ENCODE data around the gene CABP1.

Gene CABP1

DNA sequence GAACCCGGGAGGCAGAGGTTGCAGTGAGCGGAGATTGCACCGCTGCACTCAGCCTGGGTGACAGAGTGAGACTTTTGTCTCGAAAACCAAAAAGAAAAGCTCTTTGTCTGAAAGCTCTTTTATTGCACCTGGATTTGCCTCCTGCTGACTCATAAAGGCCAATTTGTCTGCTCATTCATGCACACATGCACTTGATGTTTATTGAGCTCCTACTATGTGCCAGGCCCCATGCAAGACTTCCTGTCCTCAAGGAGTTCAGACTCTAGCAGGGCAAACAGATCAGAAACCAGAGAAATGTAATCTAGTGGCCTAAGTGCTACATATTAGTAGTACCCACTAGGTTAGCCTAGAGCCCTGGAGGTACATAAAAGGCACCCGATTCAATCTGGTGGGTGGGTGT lies 30.2 kb downstream of the CABP1 start:
- H3K4me1 ChIP-seq, result peaks cover 40 to 97% (median 88%) of the 10 kb centered on the region in 10 experiments

DNA sequence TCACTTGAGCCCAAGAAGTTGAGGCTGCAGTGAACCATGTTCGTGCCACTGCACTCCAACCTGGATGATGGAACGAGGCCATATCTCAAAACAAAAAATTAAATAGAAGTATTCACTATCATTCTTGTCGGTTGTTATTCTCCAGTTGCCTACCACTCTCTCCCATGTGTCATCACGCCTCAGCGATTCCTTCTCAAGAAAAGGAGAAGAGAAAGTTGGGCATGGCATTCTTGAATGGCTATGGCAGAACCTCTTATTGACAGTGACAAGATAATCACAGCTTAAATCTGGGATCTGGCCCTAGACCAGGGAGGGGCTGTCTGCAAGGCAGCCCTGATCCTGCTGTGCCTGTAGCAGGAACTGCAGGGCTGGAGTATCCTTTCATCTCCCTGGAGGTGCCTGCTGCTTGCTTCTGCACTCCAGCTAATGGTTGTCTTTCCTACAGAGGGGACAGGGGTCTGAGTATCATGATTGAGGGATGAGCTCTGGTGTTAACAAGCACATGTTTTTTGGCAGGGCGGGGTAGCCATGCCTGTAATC lies 33.7 kb downstream of the CABP1 start:
- no peak for TF ChIP-seq Cebpa-rat (IDR thresholded peaks at IDR 0.05)
- no peaks in the 10 kb centered on the region for H3K27me3 ChIP-seq
- H3K27ac ChIP-seq, result peak overlapping the region in 9 of 11 experiments; percentile 35 to 77 (median 71); a peak in 17 of 22 replicates

More for the DNA sequence above, 30.2 kb downstream of the CABP1 start:
- peak overlapping the region in 9 of 11 experiments; percentile 76 to 98 (median 91); a peak in 18 of 22 replicates for H3K27ac ChIP-seq
- no peaks in the 10 kb centered on the region for H4K20me1 ChIP-seq
- H3K4me2 ChIP-seq, result peak overlapping the region; percentile 66 to 95 (median 80); a peak in 19 of 22 replicates
- TF ChIP-seq Cebpa-rat (IDR thresholded peaks at IDR 0.05), result no peak
- H3K36me3 ChIP-seq, result no peaks in the 10 kb centered on the region
- H3K4me3 ChIP-seq, result no peak overlapping the region
- no peaks in the 10 kb centered on the region for H3K9me3 ChIP-seq (replicated peaks in 1 of 11)
- H3K9ac ChIP-seq, result peak overlapping the region in 8 of 11 experiments; percentile 75 to 86 (median 82); a peak in 17 of 22 replicates
- H3K27me3 ChIP-seq, result no peaks in the 10 kb centered on the region

DNA sequence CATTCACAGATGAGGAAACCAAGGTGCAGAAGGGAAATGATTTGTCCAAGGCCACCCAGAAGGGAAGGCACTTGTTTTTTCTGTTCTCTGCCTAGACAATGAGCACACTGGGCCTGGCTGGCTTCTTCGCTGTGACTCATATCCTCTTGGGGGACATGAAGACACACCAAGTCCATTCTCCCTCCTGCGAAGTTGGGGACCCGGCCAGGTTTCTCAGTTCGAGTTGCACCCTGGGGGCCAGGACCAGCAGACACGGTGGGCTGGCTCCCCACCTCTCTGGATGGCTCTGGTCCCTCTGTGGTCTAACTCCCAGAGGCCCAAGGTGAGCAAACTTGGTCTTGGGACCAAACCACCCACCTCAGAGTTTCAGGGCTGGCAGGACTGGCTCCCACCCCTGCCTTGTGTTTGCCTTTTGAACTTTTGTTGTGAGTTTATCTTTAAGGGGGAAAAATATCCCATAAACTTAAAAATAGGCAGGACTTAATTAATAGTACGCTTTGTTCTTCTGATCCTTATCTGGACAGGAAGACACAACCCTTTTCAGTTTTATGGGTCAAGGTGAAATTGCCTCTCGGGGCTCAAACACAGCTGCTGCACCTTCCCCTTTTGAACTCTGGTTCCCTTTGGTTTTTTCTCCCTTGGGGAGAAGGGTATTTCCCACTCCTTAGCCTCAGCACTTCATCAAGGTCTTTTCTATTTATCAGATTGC lies 37.5 kb downstream of the CABP1 start:
- Histone ChIP-seq H3K4me2 (peak overlapping the region; percentile 64 to 93 (median 78)), H3K9me3 (replicated peaks in 1 of 11) (no peaks in the 10 kb centered on the region), H3K27ac (peak overlapping the region in 10 of 11 experiments; percentile 39 to 84 (median 68); a peak in 19 of 22 replicates), H4K20me1 (no peaks in the 10 kb centered on the region), H3K36me3 (no peaks in the 10 kb centered on the region), H3K4me1 (peaks cover 39 to 95% (median 66%) of the 10 kb centered on the region in 10 experiments), H3K27me3 (no peaks in the 10 kb centered on the region), H3K9ac (peak overlapping the region in 9 of 11 experiments; percentile 12 to 71 (median 45); a peak in 17 of 22 replicates), H3K4me3 (peak overlapping the region in 2 of 10 experiments; percentile 3 to 28; a peak in 1 of 20 replicates)
- peak in 1 of 11 experiments; percentile 5; a peak in 1 of 22 replicates for TF ChIP-seq Cebpa-rat (IDR thresholded peaks at IDR 0.05)

More for the DNA sequence above, 33.7 kb downstream of the CABP1 start:
- H3K4me3 ChIP-seq, result no peak overlapping the region
- H3K4me1 ChIP-seq, result peaks cover 44 to 95% (median 85%) of the 10 kb centered on the region in 10 experiments
- peak overlapping the region in 8 of 11 experiments; percentile 7 to 58 (median 34); a peak in 11 of 22 replicates for H3K9ac ChIP-seq
- H3K4me2 ChIP-seq, result peak overlapping the region; percentile 62 to 95 (median 77)
- H3K36me3 ChIP-seq, result no peaks in the 10 kb centered on the region
- no peaks in the 10 kb centered on the region for H4K20me1 ChIP-seq
- H3K9me3 ChIP-seq (replicated peaks in 1 of 11), result no peaks in the 10 kb centered on the region

DNA sequence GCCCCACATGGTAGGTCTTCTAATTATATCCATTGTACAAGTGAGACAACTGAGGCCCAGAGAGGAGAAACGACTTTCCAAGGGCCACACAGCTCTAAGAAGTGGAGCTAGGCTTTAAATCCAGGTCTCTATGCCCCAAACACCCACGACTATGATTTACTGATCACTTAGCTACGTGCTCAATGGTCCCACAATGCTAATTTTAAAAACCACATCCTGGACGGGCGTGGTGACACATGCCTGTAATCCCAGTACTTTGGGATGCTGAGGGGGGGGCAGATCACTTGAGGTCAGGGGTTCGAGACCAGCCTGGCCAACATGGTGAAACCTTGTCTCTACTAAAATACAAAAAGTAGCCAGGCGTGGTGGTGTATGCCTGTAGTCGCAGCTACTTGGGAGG lies 38.1 kb downstream of the CABP1 start:
- Histone ChIP-seq H3K36me3 (no peaks in the 10 kb centered on the region), H3K9ac (peak overlapping the region in 9 of 11 experiments; percentile 12 to 71 (median 45); a peak in 15 of 22 replicates), H3K4me2 (peak overlapping the region; percentile 64 to 93 (median 78)), H3K4me1 (peaks cover 32 to 95% (median 66%) of the 10 kb centered on the region in 10 experiments), H3K9me3 (replicated peaks in 1 of 11) (no peaks in the 10 kb centered on the region), H3K27me3 (no peaks in the 10 kb centered on the region), H3K4me3 (0 out of 20 replicates have a peak overlapping the region, but pooled peaks of 2 of the 10 experiments have one; percentile 3 to 40), H4K20me1 (no peaks in the 10 kb centered on the region), H3K27ac (peak overlapping the region in 10 of 11 experiments; percentile 39 to 84 (median 68); a peak in 19 of 22 replicates)
- no peak for TF ChIP-seq Cebpa-rat (IDR thresholded peaks at IDR 0.05)

DNA sequence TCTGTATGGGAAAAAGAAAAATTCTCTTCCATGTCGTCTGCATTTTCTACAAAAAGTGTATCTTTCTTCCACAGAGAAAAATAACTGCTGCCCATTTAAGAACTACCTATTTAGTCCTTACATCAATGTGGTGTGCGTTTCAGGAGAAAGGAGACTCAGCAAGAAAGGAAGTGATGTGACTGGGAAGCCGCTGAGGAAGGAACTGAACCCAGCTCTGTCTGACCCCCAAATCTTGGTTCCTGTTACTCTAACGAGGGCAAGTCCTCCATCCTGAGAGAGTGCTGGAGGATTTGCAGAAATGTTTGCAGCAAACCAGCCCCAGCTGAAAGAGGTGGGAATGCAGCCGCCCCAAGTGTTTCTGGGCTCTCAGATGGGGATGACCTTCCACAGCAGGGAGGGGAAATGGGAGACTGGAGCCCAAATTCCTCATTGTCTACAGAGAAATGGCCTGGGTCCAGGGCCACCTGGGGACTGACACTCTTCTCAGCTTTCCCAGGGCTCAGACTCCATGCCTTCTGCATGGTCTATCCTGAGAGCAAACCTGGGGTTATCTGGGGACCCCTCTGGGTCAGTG lies 39.8 kb downstream of the CABP1 start:
- Histone ChIP-seq H3K27ac (peak overlapping the region in 6 of 11 experiments; percentile 1 to 50 (median 28); a peak in 8 of 22 replicates), H3K27me3 (no peaks in the 10 kb centered on the region), H3K4me1 (peaks cover 32 to 95% (median 66%) of the 10 kb centered on the region in 10 experiments), H3K9ac (no peak overlapping the region; a peak in 1 of 22 replicates), H3K4me3 (no peak overlapping the region), H3K36me3 (no peaks in the 10 kb centered on the region), H4K20me1 (no peaks in the 10 kb centered on the region), H3K9me3 (replicated peaks in 1 of 11) (no peaks in the 10 kb centered on the region), H3K4me2 (peak overlapping the region in 8 of 11 experiments; percentile 2 to 93 (median 76); a peak in 12 of 22 replicates)
- TF ChIP-seq Cebpa-rat (IDR thresholded peaks at IDR 0.05), result no peak

DNA sequence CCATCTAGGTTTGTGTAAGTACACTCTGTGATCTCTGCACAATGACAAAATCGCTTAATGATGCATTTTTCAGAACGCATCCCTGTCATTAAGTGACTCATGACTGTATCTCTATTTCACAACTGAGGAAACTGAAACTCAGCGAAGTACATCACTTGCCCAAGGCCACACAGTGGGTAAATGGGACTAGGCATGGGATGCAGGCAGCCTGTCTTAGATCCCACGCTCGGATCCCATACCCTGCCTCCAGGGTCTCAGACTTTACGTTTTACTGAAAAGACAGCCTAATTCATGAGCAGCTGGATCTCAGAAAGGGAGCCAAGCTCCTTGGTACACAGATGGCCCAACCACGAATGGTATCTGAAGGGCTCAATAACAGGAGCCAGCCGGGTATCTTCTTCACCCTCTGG lies 44.1 kb downstream of the CABP1 start:
- Histone ChIP-seq H3K36me3 (peaks cover 0 to 4% (median 0%) of the 10 kb centered on the region in 11 experiments; a peak in 1 of 22 replicates), H3K4me1 (peaks cover 32 to 73% (median 56%) of the 10 kb centered on the region in 10 experiments), H3K27ac (peak overlapping the region in 10 of 11 experiments; percentile 89 to 97 (median 93); a peak in 20 of 22 replicates), H3K4me3 (peak overlapping the region in 3 of 10 experiments; percentile 3 to 88 (median 22); a peak in 2 of 20 replicates), H3K9ac (peak overlapping the region in 10 of 11 experiments; percentile 65 to 98 (median 94); a peak in 20 of 22 replicates), H3K27me3 (no peaks in the 10 kb centered on the region), H4K20me1 (peaks cover 8 to 25% (median 24%) of the 10 kb centered on the region in 11 experiments; a peak in 21 of 22 replicates), H3K4me2 (peak overlapping the region; percentile 76 to 95 (median 89)), H3K9me3 (replicated peaks in 1 of 11) (no peaks in the 10 kb centered on the region)
- peak in 10 of 11 experiments; percentile 40 to 79 (median 61); a peak in 14 of 22 replicates for TF ChIP-seq Cebpa-rat (IDR thresholded peaks at IDR 0.05)

DNA sequence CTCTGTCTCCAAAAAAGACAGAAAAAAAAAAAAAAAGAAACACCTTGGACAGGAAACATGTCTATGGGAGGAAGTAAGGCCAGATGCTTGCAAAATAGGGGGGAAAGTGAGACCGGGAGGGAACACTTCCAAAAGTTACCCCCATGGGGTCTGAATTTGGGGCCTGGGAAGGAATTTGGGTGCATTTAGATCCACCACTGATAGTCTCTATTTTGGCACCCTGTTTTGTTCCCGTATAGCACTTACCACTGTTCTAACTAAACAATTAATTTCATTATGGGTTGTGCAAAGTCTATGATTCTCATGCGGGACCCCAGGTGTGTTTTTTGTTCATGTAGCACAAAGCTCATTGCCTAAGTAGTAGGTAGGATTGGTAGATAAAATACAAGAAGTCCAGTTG lies 45.1 kb downstream of the CABP1 start:
- H3K9ac ChIP-seq, result peak overlapping the region in 9 of 11 experiments; percentile 76 to 98 (median 95); a peak in 19 of 22 replicates
- peak overlapping the region; percentile 76 to 95 (median 89) for H3K4me2 ChIP-seq
- H4K20me1 ChIP-seq, result peaks cover 18 to 35% (median 34%) of the 10 kb centered on the region in 11 experiments; a peak in 21 of 22 replicates
- no peaks in the 10 kb centered on the region for H3K27me3 ChIP-seq
- H3K4me1 ChIP-seq, result peaks cover 40 to 73% (median 60%) of the 10 kb centered on the region in 10 experiments
- H3K27ac ChIP-seq, result peak overlapping the region in 10 of 11 experiments; percentile 89 to 97 (median 93); a peak in 21 of 22 replicates
- peak overlapping the region in 9 of 10 experiments; percentile 87 to 97 (median 92); a peak in 16 of 20 replicates for H3K4me3 ChIP-seq
- no peaks in the 10 kb centered on the region for H3K9me3 ChIP-seq (replicated peaks in 1 of 11)
- H3K36me3 ChIP-seq, result peaks cover 0 to 14% (median 0%) of the 10 kb centered on the region in 11 experiments; a peak in 4 of 22 replicates
- TF ChIP-seq Cebpa-rat (IDR thresholded peaks at IDR 0.05), result 0 out of 22 replicates have a peak, but pooled peaks of 1 of the 11 experiments have one; percentile 9

DNA sequence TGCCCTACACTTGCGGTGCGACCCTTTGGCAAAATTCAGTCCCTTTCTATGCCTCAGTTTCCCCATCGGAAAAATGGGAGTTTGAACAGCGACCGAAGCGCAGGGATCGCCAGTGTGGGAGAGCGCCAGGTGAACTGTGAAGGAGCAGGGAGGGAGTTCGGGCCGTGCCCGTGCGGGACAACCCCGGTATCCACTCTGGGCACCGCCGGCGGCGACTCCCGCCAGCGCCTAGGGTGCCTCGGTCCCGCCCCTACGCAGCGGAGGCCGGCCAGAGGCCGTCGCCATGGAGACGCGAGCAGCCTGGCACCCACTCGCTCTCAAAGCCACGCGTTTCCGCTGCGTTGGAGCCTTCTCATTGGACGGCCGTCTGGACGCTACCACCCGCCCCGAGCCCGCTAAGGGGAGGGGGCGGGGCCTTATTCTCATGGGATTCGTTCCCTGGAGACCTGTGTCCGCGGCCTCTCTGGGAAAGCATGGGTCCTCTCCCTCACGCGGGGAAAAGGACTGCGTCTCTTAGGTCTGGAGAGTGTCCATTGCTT lies 45.8 kb downstream of the CABP1 start:
- Histone ChIP-seq H3K4me1 (peaks cover 46 to 73% (median 64%) of the 10 kb centered on the region in 10 experiments), H3K4me3 (peak overlapping the region; percentile 86 to 97 (median 90)), H3K27ac (peak overlapping the region; percentile 80 to 97 (median 92); a peak in 21 of 22 replicates), H4K20me1 (peaks cover 25 to 42% (median 41%) of the 10 kb centered on the region in 11 experiments; a peak in 21 of 22 replicates), H3K9ac (peak overlapping the region; percentile 87 to 98 (median 95)), H3K36me3 (peaks cover 0 to 19% (median 0%) of the 10 kb centered on the region in 11 experiments; a peak in 5 of 22 replicates), H3K27me3 (no peaks in the 10 kb centered on the region), H3K9me3 (replicated peaks in 1 of 11) (no peaks in the 10 kb centered on the region), H3K4me2 (peak overlapping the region; percentile 76 to 95 (median 89))
- TF ChIP-seq Cebpa-rat (IDR thresholded peaks at IDR 0.05), result no peak
